Measurements from ENCODE around the gene GRM4.

Gene GRM4

GRCh38 chr6:34072727-34073126 lies 73.2 kb downstream of the GRM4 start:
- no peaks in the 10 kb centered on the region for H3K36me3 ChIP-seq (ENCODE audit: insufficient read depth, low read length)
- TF ChIP-seq EZH2 (IDR thresholded peaks at IDR 0.05; ENCODE audit: borderline replicate concordance, low read length) = no peak
- TF ChIP-seq, protein P1, sequence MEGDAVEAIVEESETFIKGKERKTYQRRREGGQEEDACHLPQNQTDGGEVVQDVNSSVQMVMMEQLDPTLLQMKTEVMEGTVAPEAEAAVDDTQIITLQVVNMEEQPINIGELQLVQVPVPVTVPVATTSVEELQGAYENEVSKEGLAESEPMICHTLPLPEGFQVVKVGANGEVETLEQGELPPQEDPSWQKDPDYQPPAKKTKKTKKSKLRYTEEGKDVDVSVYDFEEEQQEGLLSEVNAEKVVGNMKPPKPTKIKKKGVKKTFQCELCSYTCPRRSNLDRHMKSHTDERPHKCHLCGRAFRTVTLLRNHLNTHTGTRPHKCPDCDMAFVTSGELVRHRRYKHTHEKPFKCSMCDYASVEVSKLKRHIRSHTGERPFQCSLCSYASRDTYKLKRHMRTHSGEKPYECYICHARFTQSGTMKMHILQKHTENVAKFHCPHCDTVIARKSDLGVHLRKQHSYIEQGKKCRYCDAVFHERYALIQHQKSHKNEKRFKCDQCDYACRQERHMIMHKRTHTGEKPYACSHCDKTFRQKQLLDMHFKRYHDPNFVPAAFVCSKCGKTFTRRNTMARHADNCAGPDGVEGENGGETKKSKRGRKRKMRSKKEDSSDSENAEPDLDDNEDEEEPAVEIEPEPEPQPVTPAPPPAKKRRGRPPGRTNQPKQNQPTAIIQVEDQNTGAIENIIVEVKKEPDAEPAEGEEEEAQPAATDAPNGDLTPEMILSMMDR (IDR thresholded peaks at IDR 0.05; ENCODE audit: low read length) = no peak
- H4K20me1 ChIP-seq (ENCODE audit: insufficient read depth, low read length) = no peaks in the 10 kb centered on the region
- H3K4me2 ChIP-seq (ENCODE audit: low read length) = no peak overlapping the region
- H3K9me2 ChIP-seq (ENCODE audit: low read depth, low read length) = no peaks in the 10 kb centered on the region
- no peaks in the 10 kb centered on the region for H3K9me3 ChIP-seq (ENCODE audit: low read length)
- H3K27ac ChIP-seq (ENCODE audit: low read depth, low read length, poor library complexity, severe bottlenecking) = no peak overlapping the region
- H3K27me3 ChIP-seq (ENCODE audit: insufficient read depth, low read length) = no peaks in the 10 kb centered on the region
- H3K79me2 ChIP-seq (ENCODE audit: insufficient read depth, low read length) = no peaks in the 10 kb centered on the region
- no peak overlapping the region for H2AFZ ChIP-seq (ENCODE audit: low read length)
- no peak overlapping the region for H3K4me3 ChIP-seq (ENCODE audit: low read depth, low read length, poor library complexity, severe bottlenecking)
- H3K9ac ChIP-seq (ENCODE audit: low read length) = no peak overlapping the region
- H3F3A ChIP-seq (ENCODE audit: insufficient read depth, low read length) = no peaks in the 10 kb centered on the region
- no peaks in the 10 kb centered on the region for H3K4me1 ChIP-seq (ENCODE audit: insufficient read depth, low read length, severe bottlenecking)

DNA sequence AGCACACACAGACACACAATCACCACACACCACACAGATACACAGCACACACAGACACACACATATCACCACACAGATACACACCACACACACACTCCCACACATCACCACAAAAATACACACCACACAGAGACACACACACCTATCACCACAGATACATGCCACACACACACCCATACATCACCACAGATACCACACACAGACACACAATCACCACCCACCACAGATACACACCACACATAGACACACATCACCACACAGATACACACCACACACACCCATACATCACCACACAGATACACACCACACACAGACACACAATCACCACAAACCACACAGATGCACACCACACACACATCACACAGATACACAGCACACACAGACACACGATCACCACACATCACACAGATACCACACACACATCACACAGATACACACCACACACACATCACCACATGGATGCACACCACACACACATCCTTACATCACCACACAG lies 74.0 kb downstream of the GRM4 start:
- H3K79me2 ChIP-seq (ENCODE audit: insufficient read depth, low read length) = no peaks in the 10 kb centered on the region
- H3K4me2 ChIP-seq (ENCODE audit: low read length) = no peak overlapping the region
- no peaks in the 10 kb centered on the region for H3K36me3 ChIP-seq (ENCODE audit: insufficient read depth, low read length)
- no peaks in the 10 kb centered on the region for H3K9me2 ChIP-seq (ENCODE audit: low read depth, low read length)
- no peaks in the 10 kb centered on the region for H3F3A ChIP-seq (ENCODE audit: insufficient read depth, low read length)
- no peak overlapping the region for H2AFZ ChIP-seq (ENCODE audit: low read length)
- no peak overlapping the region for H3K9ac ChIP-seq (ENCODE audit: low read length)
- H3K4me3 ChIP-seq (ENCODE audit: low read depth, low read length, poor library complexity, severe bottlenecking) = no peak overlapping the region
- no peaks in the 10 kb centered on the region for H3K27me3 ChIP-seq (ENCODE audit: insufficient read depth, low read length)
- no peak for TF ChIP-seq EZH2 (IDR thresholded peaks at IDR 0.05; ENCODE audit: borderline replicate concordance, low read length)
- TF ChIP-seq, protein P1 (IDR thresholded peaks at IDR 0.05; ENCODE audit: low read length) = no peak
- H3K9me3 ChIP-seq (ENCODE audit: low read length) = no peaks in the 10 kb centered on the region
- H3K4me1 ChIP-seq (ENCODE audit: insufficient read depth, low read length, severe bottlenecking) = no peaks in the 10 kb centered on the region
- no peak overlapping the region for H3K27ac ChIP-seq (ENCODE audit: low read depth, low read length, poor library complexity, severe bottlenecking)
- H4K20me1 ChIP-seq (ENCODE audit: insufficient read depth, low read length) = no peaks in the 10 kb centered on the region

DNA sequence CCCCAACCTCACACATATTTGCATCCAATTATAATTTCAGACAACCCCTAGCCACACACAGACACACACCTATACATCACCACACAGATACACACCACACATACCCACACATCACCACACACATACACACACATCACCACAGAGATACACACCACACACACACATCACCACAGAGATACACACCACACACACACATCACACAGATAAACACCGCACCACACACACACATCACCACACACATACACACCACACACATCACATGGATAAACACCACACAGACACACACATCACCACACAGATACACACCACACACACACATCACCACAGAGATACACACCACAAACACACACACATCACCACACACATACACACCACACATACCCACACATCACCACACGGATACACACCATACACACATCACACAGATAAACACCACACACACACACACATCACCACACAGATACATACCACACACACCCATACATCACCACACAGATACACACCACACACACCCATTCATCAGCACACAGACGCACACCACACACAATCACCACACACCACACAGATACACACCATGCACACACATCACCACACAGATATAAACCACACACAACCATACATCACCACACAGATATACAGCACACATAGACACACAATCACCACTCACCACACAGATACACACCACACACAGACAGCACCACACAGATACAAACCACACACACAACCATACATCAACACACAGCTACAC lies 74.6 kb downstream of the GRM4 start:
- Histone ChIP-seq H4K20me1 (ENCODE audit: insufficient read depth, low read length) (no peaks in the 10 kb centered on the region), H3K9ac (ENCODE audit: low read length) (no peak overlapping the region), H3K79me2 (ENCODE audit: insufficient read depth, low read length) (no peaks in the 10 kb centered on the region), H3K4me1 (ENCODE audit: insufficient read depth, low read length, severe bottlenecking) (no peaks in the 10 kb centered on the region), H3K27ac (ENCODE audit: low read depth, low read length, poor library complexity, severe bottlenecking) (no peak overlapping the region), H3F3A (ENCODE audit: insufficient read depth, low read length) (no peaks in the 10 kb centered on the region), H3K27me3 (ENCODE audit: insufficient read depth, low read length) (0 out of 2 replicates have a peak, but pooled peaks cover 3% of the 10 kb centered on the region), H3K4me3 (ENCODE audit: low read depth, low read length, poor library complexity, severe bottlenecking) (no peak overlapping the region), H3K9me3 (ENCODE audit: low read length) (no peaks in the 10 kb centered on the region), H3K4me2 (ENCODE audit: low read length) (no peak overlapping the region), H2AFZ (ENCODE audit: low read length) (no peak overlapping the region), H3K9me2 (ENCODE audit: low read depth, low read length) (no peaks in the 10 kb centered on the region), H3K36me3 (ENCODE audit: insufficient read depth, low read length) (no peaks in the 10 kb centered on the region)
- TF ChIP-seq, protein P1 (IDR thresholded peaks at IDR 0.05; ENCODE audit: low read length) = no peak
- TF ChIP-seq EZH2 (IDR thresholded peaks at IDR 0.05; ENCODE audit: borderline replicate concordance, low read length) = no peak

All from OCI-LY1 (cell line).